ENCODE measurements around the gene P3R3URF.

DNA sequence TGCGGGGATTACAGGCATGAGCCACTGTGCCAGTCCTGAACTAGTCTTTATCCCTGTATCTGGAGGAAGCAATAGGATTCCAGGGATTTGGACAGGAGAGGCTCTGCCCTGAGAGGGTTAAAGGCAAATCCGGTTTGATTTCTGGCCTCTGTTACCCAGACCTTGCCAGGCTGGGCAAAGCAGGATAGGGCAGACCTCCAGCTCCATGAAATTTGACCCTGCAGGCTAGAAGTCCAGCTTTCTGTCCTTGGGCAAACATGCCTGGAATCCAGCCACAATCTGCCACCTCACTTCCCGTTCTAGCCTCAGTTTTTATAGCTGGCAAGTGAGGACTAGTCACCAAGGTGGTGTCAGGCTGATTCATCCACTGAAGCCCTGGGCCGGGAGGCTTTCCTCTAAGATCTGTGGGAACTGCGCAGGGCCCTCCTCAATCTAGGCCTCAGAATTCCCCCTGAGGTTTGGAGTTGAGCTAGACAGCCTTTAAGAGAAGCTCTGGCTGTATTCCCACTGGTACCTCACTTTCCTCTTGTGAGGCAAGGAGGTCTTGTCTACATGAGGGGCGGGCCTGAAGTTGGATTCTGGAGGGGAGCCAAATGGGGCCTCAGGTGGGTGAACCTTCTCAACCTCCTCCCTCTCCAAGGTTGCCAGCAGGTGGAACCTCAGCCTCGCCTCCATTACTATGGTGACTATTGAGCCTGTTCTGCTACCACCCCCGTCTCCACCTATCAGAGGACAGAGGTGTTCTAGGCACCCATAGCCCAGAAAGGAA, 7.0 kb upstream of the P3R3URF start:
- TF ChIP-seq, protein P1, sequence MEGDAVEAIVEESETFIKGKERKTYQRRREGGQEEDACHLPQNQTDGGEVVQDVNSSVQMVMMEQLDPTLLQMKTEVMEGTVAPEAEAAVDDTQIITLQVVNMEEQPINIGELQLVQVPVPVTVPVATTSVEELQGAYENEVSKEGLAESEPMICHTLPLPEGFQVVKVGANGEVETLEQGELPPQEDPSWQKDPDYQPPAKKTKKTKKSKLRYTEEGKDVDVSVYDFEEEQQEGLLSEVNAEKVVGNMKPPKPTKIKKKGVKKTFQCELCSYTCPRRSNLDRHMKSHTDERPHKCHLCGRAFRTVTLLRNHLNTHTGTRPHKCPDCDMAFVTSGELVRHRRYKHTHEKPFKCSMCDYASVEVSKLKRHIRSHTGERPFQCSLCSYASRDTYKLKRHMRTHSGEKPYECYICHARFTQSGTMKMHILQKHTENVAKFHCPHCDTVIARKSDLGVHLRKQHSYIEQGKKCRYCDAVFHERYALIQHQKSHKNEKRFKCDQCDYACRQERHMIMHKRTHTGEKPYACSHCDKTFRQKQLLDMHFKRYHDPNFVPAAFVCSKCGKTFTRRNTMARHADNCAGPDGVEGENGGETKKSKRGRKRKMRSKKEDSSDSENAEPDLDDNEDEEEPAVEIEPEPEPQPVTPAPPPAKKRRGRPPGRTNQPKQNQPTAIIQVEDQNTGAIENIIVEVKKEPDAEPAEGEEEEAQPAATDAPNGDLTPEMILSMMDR (IDR thresholded peaks at IDR 0.05), result no peak
- TF ChIP-seq POLR2A (IDR thresholded peaks at IDR 0.05), result no peak

Data from ovary (tissue), 3 donors.